Endothelial cell of umbilical vein (primary cell): ENCODE data around the gene PIM1. TPM values are rescaled to one million over a fixed set of nuclear protein-coding genes. Genes with fewer than 3 reads are reported as not detected.

Source experiments
- BruUV-seq: library from RNA; stranded (reverse); fragments of 400-500 nt; replicated peaks from 2 replicates; lab custom pipeline; 2021; lab: Mats Ljungman, UMichigan
- CTCF ChIA-PET: fragments of 300-600, 350-600 bp; sonication (Branson Sonifier 250); formaldehyde crosslinking; loops from one replicate; lab custom pipeline; 2021; ENCODE audit warnings: antibody characterized with exemption, inconsistent platforms; lab: Charles Lee
- POLR2A ChIA-PET: fragments of 300-600, 350-600 bp; sonication (Branson Sonifier 250); formaldehyde crosslinking; loops from one replicate; lab custom pipeline; 2021; ENCODE audit warnings: antibody characterized with exemption, inconsistent platforms; lab: Charles Lee
- DNase-seq: peaks from one replicate; pipeline ENCODE4 v3.0.0-alpha.2; 2011; ENCODE audit warnings: low read depth, low spot score
- FAIRE-seq: peaks from 2 replicates; lab custom pipeline; 2011; peaks lifted over from hg19 to GRCh38; lab: Jason Lieb, UNC
- H2AFZ ChIP-seq: 2 replicates; pipeline ENCODE4 v1.6.0; 2012; ENCODE audit warnings: low read depth, low read length, control low read depth, inconsistent platforms
- H3K27ac ChIP-seq: 2 replicates; pipeline ENCODE4 v1.5.1; 2011; ENCODE audit warnings: low read depth, mild to moderate bottlenecking, control low read depth, low read length, moderate library complexity; ENCODE audit not compliant: insufficient read depth
- H3K27me3 ChIP-seq, 2 experiments: 2 replicates each; pipeline versions ENCODE4 v1.6.0 to v1.6.1; 2011; ENCODE audit warnings: low read length in 2 of 2, mixed read lengths in 1 of 2; ENCODE audit not compliant: control insufficient read depth in 2 of 2, insufficient read depth in 2 of 2
- H3K36me3 ChIP-seq, 2 experiments: 2 replicates in 1 of 2; 3 replicates in 1 of 2; pipeline ENCODE4 v1.5.1; 2011; ENCODE audit warnings: low read length in 2 of 2, mild to moderate bottlenecking in 1 of 2, moderate library complexity in 1 of 2; ENCODE audit not compliant: control insufficient read depth in 2 of 2, insufficient read depth in 2 of 2; ENCODE audit errors: extremely low read depth in 1 of 2
- H3K4me1 ChIP-seq: 3 replicates; pipeline ENCODE4 v1.5.1; 2011; ENCODE audit warnings: mild to moderate bottlenecking, low read length; ENCODE audit not compliant: control insufficient read depth, insufficient read depth; ENCODE audit errors: extremely low read depth
- H3K4me2 ChIP-seq: 2 replicates; pipeline ENCODE4 v1.6.1; 2011; ENCODE audit warnings: low read length, control low read depth, mixed read lengths; ENCODE audit not compliant: insufficient read depth
- H3K4me3 ChIP-seq, 3 experiments: fragments of 200-600 bp in 1 of 3; sonication (generic), shearing (Covaris generic) in 1 of 3; replicated peaks in 1 of 3; 2 replicates each; pipeline ENCODE4 v1.5.1; 2011 to 2016; ENCODE audit warnings: control low read depth in 3 of 3, low read length in 3 of 3, mild to moderate bottlenecking in 2 of 3, inconsistent platforms in 1 of 3, low read depth in 1 of 3, moderate library complexity in 1 of 3; ENCODE audit not compliant: insufficient read depth in 1 of 3
- H3K79me2 ChIP-seq: 2 replicates; pipeline ENCODE4 v1.6.0; 2012; ENCODE audit warnings: low read length, inconsistent platforms; ENCODE audit not compliant: control insufficient read depth, insufficient read depth
- H3K9ac ChIP-seq: replicated peaks from 2 replicates; pipeline ENCODE3; 2011; ENCODE audit warnings: low read length, control low read depth; ENCODE audit not compliant: insufficient read depth; ENCODE audit errors: extremely low read depth
- H3K9me1 ChIP-seq: replicated peaks from 3 replicates; pipeline ENCODE4 v1.6.0; 2011; ENCODE audit warnings: mild to moderate bottlenecking, low read length; ENCODE audit not compliant: control insufficient read depth, insufficient read depth; ENCODE audit errors: extremely low read depth
- H3K9me3 ChIP-seq: replicated peaks from 2 replicates; pipeline ENCODE4 v1.5.1; 2012; ENCODE audit warnings: low read length, inconsistent platforms; ENCODE audit not compliant: control insufficient read depth, insufficient read depth
- H4K20me1 ChIP-seq: replicated peaks from 2 replicates; pipeline ENCODE3; 2011; ENCODE audit warnings: mild to moderate bottlenecking, low read length; ENCODE audit not compliant: control insufficient read depth, insufficient read depth; ENCODE audit errors: extremely low read depth
- CTCF ChIP-seq, 2 donors: IDR thresholded peaks; 1 replicate in 1 of 2; 2 replicates in 1 of 2; pipeline ENCODE4 v1.5.1; 2011; ENCODE audit warnings: low read length in 2 of 2, mild to moderate bottlenecking in 2 of 2, moderate library complexity in 2 of 2, control low read depth in 1 of 2, inconsistent platforms in 1 of 2, low read depth in 1 of 2; ENCODE audit not compliant: insufficient read depth in 1 of 2; ENCODE audit errors: extremely low read depth in 1 of 2
- EZH2 ChIP-seq: IDR thresholded peaks from 2 replicates; pipeline ENCODE4 v1.6.1; 2012; ENCODE audit warnings: borderline replicate concordance, low read depth, mild to moderate bottlenecking, moderate library complexity, low read length, inconsistent platforms; ENCODE audit not compliant: severe bottlenecking
- FOS ChIP-seq: IDR thresholded peaks from 2 replicates; pipeline ENCODE4 v1.6.1; 2011; ENCODE audit warnings: mild to moderate bottlenecking, low read length, moderate library complexity, borderline replicate concordance; ENCODE audit not compliant: insufficient read depth
- GATA2 ChIP-seq: IDR thresholded peaks from 2 replicates; pipeline ENCODE4 v1.7.0; 2011; ENCODE audit warnings: low read depth, mild to moderate bottlenecking, moderate library complexity, mixed read lengths, low read length; ENCODE audit not compliant: insufficient read length, insufficient read depth
- JUN ChIP-seq: IDR thresholded peaks from 2 replicates; pipeline ENCODE4 v1.6.1; 2011; ENCODE audit warnings: borderline replicate concordance, low read depth; ENCODE audit not compliant: insufficient read length, insufficient read depth
- MAX ChIP-seq: IDR thresholded peaks from 2 replicates; pipeline ENCODE4 v1.6.1; 2011; ENCODE audit not compliant: insufficient read depth, insufficient read length
- MYC ChIP-seq: IDR thresholded peaks from one replicate; pipeline ENCODE4 v1.6.1; 2011; ENCODE audit warnings: mild to moderate bottlenecking, low read depth, low read length
- POLR2A ChIP-seq: IDR thresholded peaks from 2 replicates; pipeline ENCODE4 v1.6.1; 2012; ENCODE audit warnings: low read depth, mild to moderate bottlenecking, control low read depth, low read length
- POLR2AphosphoS5 ChIP-seq: IDR thresholded peaks from 2 replicates; pipeline ENCODE4 v1.6.1; 2012; ENCODE audit warnings: low read depth, mild to moderate bottlenecking, control low read depth, low read length, moderate library complexity; ENCODE audit not compliant: insufficient read depth
- dilution Hi-C: fragments of 300-500 bp; cut with MboI; formaldehyde crosslinking; loops from one replicate; pipeline ENCODE4 v1.15.0; 2019; ENCODE audit warnings: low sequenced_read_pairs; ENCODE audit not compliant: extremely low pct_ligation_motif_present
- intact Hi-C: fragments of 100-400 bp; cut with micrococcal nuclease; formaldehyde crosslinking; loops from one replicate; pipeline ENCODE4 v1.10.0; 2022
- polyA plus RNA-seq, 4 experiments: library from polyadenylated mRNA; depleted of rRNA in 3 of 4; stranded (reverse) in 3 of 4; unstranded in 1 of 4; fragments of >200 nt; gene quantifications; 2 replicates each; pipeline versions ENCODE4 v1.2.1 to v1.2.3, GENCODE V29; 2011 to 2012; ENCODE audit warnings: missing spikeins in 1 of 4
- total RNA-seq: library from RNA; stranded (reverse); gene quantifications from 2 replicates; pipeline ENCODE4 v1.2.3, GENCODE V29; 2021

PIM1 gene
- total and polyA plus RNA-seq, 2 donors (not counting 3 experiments of a cell fraction or from before 2014, with no cell fraction given): 9.2 to 11.3 TPM

- ChIA-PET CTCF (interaction anchor here (1.6 to 12.5 kb wide), 3 partner anchors 153 to 182 kb away, joined by 10 to 330 read pairs (median 36); no protein-coding TSS in a partner anchor), POLR2A (no interaction called here)
- FAIRE-seq: no peak
- no peaks in the 10 kb centered on the region for H3K9me3 ChIP-seq
- no peak overlapping the region for H2AFZ ChIP-seq
- no peak for DNase-seq
- H3K9me1 ChIP-seq: no peaks in the 10 kb centered on the region
- H3K4me3 ChIP-seq: no peak overlapping the region
- intact Hi-C loops: no loop called here
- TF ChIP-seq GATA2 (no peak), CTCF (IDR thresholded peaks at IDR 0.05; ENCODE audit: extremely low read depth in 1 of 2, insufficient read depth in 1 of 2, low read depth in 1 of 2, low read length in 2 of 2) (no peak), EZH2 (no peak), MYC (no peak), FOS (no peak), POLR2A (no peak), POLR2AphosphoS5 (no peak), MAX (no peak), JUN (no peak)
- H3K27ac ChIP-seq: no peak overlapping the region
- H3K79me2 ChIP-seq: no peaks in the 10 kb centered on the region
- peaks cover 4% of the 10 kb centered on the region for H3K4me1 ChIP-seq
- no TSS peak for BruUV-seq
- no peaks in the 10 kb centered on the region for H3K36me3 ChIP-seq
- no peak overlapping the region for H3K9ac ChIP-seq
- H3K4me2 ChIP-seq: no peak overlapping the region
- H3K27me3 ChIP-seq: peaks cover 36 to 40% of the 10 kb centered on the region in 2 experiments
- H4K20me1 ChIP-seq: no peaks in the 10 kb centered on the region
- dilution Hi-C loops: no loop called here
Measured at GRCh38 chr6:37204014-37204751, 34.2 kb downstream of the PIM1 start.
